ENCODE results near the gene CNN2. TPM values are rescaled to one million over a fixed set of nuclear protein-coding genes. Genes with fewer than 3 reads are reported as not detected.

The CNN2 gene
- total RNA-seq, 2 experiments from 2014 or later, result 307 to 318 TPM

- H3K4me1 ChIP-seq (ENCODE audit: insufficient read depth, low read length), result peaks cover 85% of the 10 kb centered on the region
- ATAC-seq (ENCODE audit: poor library complexity) (no peak), DNase-seq (no peak)
- peak overlapping the region in 1 of 2 donors; percentile 74 for H3K27ac ChIP-seq (ENCODE audit: low read depth in 1 of 2, low read length in 2 of 2)
- H3K9me3 ChIP-seq (ENCODE audit: control insufficient read depth in 1 of 2, insufficient read depth in 1 of 2, low read length in 2 of 2), result no peaks in the 10 kb centered on the region
- Mint-ChIP-seq H3K36me3 (ENCODE audit: low read depth) (peaks cover 67% of the 10 kb centered on the region), H3K9me3 (no peaks in the 10 kb centered on the region), H3K4me1 (ENCODE audit: low read depth) (peaks cover 59% of the 10 kb centered on the region), H3K27ac (peak overlapping the region; percentile 98), H3K4me3 (peak overlapping the region; percentile 86), H3K27me3 (no peaks in the 10 kb centered on the region)
- intact Hi-C loops (cut with DNase I, micrococcal nuclease), result no loop called here
- peaks cover 75% of the 10 kb centered on the region for H3K36me3 ChIP-seq (ENCODE audit: insufficient read depth, low read length)
- CTCF ChIA-PET, result no interaction called here
- POLR2A ChIA-PET, result interaction anchor here (2.2 to 21.0 kb wide), 4 partner anchors 11 to 43 kb away, joined by 6 to 1253 read pairs (median 81); partner anchors contain the start of gene ABCA7
- no peaks in the 10 kb centered on the region for H3K27me3 ChIP-seq (ENCODE audit: control insufficient read depth in 1 of 2, insufficient read depth in 2 of 2, low read length in 2 of 2)
- peak overlapping the region; percentile 5 for H3K4me3 ChIP-seq (ENCODE audit: low read length)
- TF ChIP-seq CTCF (IDR thresholded peaks at IDR 0.05), result no peak
These were observed 44.8 kb downstream of the CNN2 start for GRCh38 chr19:1070931-1071791.

- TF ChIP-seq CTCF (IDR thresholded peaks at IDR 0.05), result no peak
- POLR2A ChIA-PET, result interaction anchor here (0.7 to 21.0 kb wide), 8 partner anchors 0 to 203 kb away, joined by 3 to 1253 read pairs (median 5); partner anchors contain the start of genes ABCA7, ARHGAP45, CIRBP and FAM174C
- peaks cover 78% of the 10 kb centered on the region for H3K36me3 ChIP-seq (ENCODE audit: insufficient read depth, low read length)
These were observed 46.1 kb downstream of the CNN2 start for GRCh38 chr19:1072371-1073015.

GRCh38 chr19:1073063-1073955, 46.9 kb downstream of the CNN2 start:
- Histone ChIP-seq H3K4me3 (ENCODE audit: low read length) (no peak overlapping the region), H3K27me3 (ENCODE audit: control insufficient read depth in 1 of 2, insufficient read depth in 2 of 2, low read length in 2 of 2) (no peaks in the 10 kb centered on the region), H3K9me3 (ENCODE audit: control insufficient read depth in 1 of 2, insufficient read depth in 1 of 2, low read length in 2 of 2) (no peaks in the 10 kb centered on the region), H3K4me1 (ENCODE audit: insufficient read depth, low read length) (peaks cover 91% of the 10 kb centered on the region), H3K36me3 (ENCODE audit: insufficient read depth, low read length) (peaks cover 80% of the 10 kb centered on the region), H3K27ac (ENCODE audit: low read depth in 1 of 2, low read length in 2 of 2) (peak overlapping the region in 1 of 2 donors; percentile 74)
- peak overlapping the region; percentile 86 for H3K4me3 Mint-ChIP-seq
- H3K9me3 Mint-ChIP-seq, result no peaks in the 10 kb centered on the region
- POLR2A ChIA-PET, result interaction anchor here (0.7 to 21.0 kb wide), 10 partner anchors 1 to 202 kb away, joined by 3 to 1253 read pairs (median 10); partner anchors contain the start of genes ABCA7, ARHGAP45, CIRBP and CNN2
- peaks cover 78% of the 10 kb centered on the region for H3K36me3 Mint-ChIP-seq (ENCODE audit: low read depth)
- CTCF ChIA-PET, result no interaction called here
- DNase-seq (peak in 2 of 14 experiments; percentile 26 to 58), ATAC-seq (ENCODE audit: poor library complexity) (no peak)
- H3K4me1 Mint-ChIP-seq (ENCODE audit: low read depth), result peaks cover 63% of the 10 kb centered on the region
- no peak for TF ChIP-seq CTCF (IDR thresholded peaks at IDR 0.05)
- peak overlapping the region; percentile 98 for H3K27ac Mint-ChIP-seq
- H3K27me3 Mint-ChIP-seq, result peaks cover 4% of the 10 kb centered on the region
- intact Hi-C loops (cut with DNase I, micrococcal nuclease), result no loop called here

More at GRCh38 chr19:1072371-1073015, 46.1 kb downstream of the CNN2 start:
- intact Hi-C loops (cut with DNase I, micrococcal nuclease), result no loop called here
- Mint-ChIP-seq H3K4me3 (peak overlapping the region; percentile 86), H3K4me1 (ENCODE audit: low read depth) (peaks cover 63% of the 10 kb centered on the region), H3K27me3 (peaks cover 4% of the 10 kb centered on the region), H3K27ac (peak overlapping the region; percentile 98), H3K9me3 (no peaks in the 10 kb centered on the region), H3K36me3 (ENCODE audit: low read depth) (peaks cover 78% of the 10 kb centered on the region)
- no peaks in the 10 kb centered on the region for H3K27me3 ChIP-seq (ENCODE audit: control insufficient read depth in 1 of 2, insufficient read depth in 2 of 2, low read length in 2 of 2)
- CTCF ChIA-PET, result no interaction called here
- H3K9me3 ChIP-seq (ENCODE audit: control insufficient read depth in 1 of 2, insufficient read depth in 1 of 2, low read length in 2 of 2), result no peaks in the 10 kb centered on the region
- H3K4me3 ChIP-seq (ENCODE audit: low read length), result no peak overlapping the region
- no peak for DNase-seq
- no peak for ATAC-seq (ENCODE audit: poor library complexity)
- H3K4me1 ChIP-seq (ENCODE audit: insufficient read depth, low read length), result peaks cover 88% of the 10 kb centered on the region
- H3K27ac ChIP-seq (ENCODE audit: low read depth in 1 of 2, low read length in 2 of 2), result peak overlapping the region; percentile 49 to 74
